ENCODE data around the gene GCLM. TPM values are rescaled to one million over a fixed set of nuclear protein-coding genes. Genes with fewer than 3 reads are reported as not detected.
"Not testable (repeated sequence)": the region's sequence is repeated elsewhere in the genome, so short reads cannot be mapped to it uniquely, and the experiment has no call there.

Gene GCLM
- total RNA-seq, 2 donors from 2014 or later, result 12.5 to 28.4 TPM

DNA sequence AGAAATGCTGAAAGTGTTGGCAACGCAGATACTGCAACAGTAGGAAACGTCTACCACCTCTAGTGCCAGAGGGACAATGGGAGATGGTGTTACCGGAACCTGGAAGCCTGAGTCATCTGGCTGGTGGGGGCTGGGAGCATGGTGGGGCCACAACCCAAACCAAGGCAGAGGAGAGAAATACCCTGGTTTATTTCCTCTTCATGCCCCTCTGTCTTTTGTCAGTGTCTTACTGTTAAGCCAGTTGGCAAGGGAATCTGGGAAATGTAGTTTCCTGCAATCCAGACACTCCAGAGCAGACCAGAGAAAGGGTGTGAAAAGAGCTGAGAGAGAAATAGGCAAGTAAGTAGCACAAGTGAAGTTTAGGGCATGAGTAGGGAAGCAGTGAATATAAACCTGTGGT lies 45.1 kb downstream of the GCLM start:
- Histone ChIP-seq H3K9me3 (no peaks in the 10 kb centered on the region), H3K27me3 (replicated peaks; ENCODE audit: insufficient read depth) (no peaks in the 10 kb centered on the region), H3K4me1 (ENCODE audit: control insufficient read depth in 1 of 2, low read depth in 2 of 2) (no peaks in the 10 kb centered on the region), H3K36me3 (no peaks in the 10 kb centered on the region), H3K4me3 (no peak overlapping the region), H3K27ac (no peak overlapping the region)
- DNase-seq (ENCODE audit: low spot score) (no peak), ATAC-seq (ENCODE audit: insufficient number of reproducible peaks, low FRiP score, low read depth) (no peak)
- TF ChIP-seq, protein P1, sequence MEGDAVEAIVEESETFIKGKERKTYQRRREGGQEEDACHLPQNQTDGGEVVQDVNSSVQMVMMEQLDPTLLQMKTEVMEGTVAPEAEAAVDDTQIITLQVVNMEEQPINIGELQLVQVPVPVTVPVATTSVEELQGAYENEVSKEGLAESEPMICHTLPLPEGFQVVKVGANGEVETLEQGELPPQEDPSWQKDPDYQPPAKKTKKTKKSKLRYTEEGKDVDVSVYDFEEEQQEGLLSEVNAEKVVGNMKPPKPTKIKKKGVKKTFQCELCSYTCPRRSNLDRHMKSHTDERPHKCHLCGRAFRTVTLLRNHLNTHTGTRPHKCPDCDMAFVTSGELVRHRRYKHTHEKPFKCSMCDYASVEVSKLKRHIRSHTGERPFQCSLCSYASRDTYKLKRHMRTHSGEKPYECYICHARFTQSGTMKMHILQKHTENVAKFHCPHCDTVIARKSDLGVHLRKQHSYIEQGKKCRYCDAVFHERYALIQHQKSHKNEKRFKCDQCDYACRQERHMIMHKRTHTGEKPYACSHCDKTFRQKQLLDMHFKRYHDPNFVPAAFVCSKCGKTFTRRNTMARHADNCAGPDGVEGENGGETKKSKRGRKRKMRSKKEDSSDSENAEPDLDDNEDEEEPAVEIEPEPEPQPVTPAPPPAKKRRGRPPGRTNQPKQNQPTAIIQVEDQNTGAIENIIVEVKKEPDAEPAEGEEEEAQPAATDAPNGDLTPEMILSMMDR (IDR thresholded peaks at IDR 0.05), result no peak

DNA sequence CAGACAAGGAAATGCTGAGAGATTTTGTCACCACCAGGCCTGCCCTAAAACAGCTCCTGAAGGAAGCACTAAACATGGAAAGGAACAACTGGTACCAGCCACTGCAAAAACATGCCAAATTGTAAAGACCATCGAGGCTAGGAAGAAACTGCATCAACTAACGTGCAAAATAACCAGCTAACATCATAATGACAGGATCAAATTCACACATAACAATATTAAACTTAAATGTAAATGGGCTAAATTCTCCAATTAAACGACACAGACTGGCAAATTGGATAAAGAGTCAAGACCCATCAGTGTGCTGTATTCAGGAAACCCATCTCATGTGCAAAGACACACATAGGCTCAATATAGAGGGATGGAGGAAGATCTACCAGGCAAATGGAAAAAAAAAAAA lies 51.6 kb downstream of the GCLM start:
- not testable (repeated sequence) for H3K4me3 ChIP-seq; H3K36me3 ChIP-seq; DNase-seq (ENCODE audit: low spot score); H3K27me3 ChIP-seq (replicated peaks; ENCODE audit: insufficient read depth); ATAC-seq (ENCODE audit: insufficient number of reproducible peaks, low FRiP score, low read depth); H3K4me1 ChIP-seq (ENCODE audit: control insufficient read depth in 1 of 2, low read depth in 2 of 2); H3K27ac ChIP-seq; H3K9me3 ChIP-seq

DNA sequence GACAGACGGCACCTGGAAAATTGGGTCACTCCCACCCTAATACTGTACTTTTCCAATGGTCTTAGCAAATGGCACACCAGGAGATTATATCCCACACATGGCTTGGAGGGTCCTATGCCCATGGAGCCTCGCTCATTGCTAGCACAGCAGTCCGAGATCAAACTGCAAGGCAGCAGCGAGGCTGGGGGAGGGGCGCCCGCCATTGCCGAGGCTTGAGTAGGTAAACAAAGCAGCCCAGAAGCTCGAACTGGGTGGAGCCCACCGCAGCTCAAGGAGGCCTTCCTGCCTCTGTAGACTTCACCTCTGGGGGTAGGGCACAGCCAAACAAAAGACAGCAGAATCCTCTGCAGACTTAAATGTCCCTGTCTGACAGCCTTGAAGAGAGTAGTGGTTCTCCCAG lies 53.2 kb downstream of the GCLM start:
- not testable (repeated sequence) for ATAC-seq (ENCODE audit: insufficient number of reproducible peaks, low FRiP score, low read depth)

DNA sequence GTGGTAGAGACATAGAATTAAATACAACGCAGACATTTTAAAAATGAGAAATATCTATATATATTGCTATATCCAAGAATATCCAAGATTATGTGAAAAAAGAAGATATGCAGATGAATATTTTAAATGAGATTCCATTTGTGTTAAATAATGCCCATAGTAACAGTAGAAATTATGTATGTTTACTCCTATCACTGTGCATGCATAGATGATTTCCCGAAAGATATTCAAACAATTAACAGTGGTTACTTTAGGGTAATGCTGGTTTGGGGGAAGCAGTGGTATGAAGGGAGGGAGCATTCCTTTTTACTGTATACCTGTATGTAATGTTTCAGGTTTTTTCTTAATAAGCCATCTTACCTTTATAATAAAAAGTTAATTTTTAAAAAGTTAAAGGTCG lies 55.3 kb downstream of the GCLM start:
- H3K27ac ChIP-seq, result no peak overlapping the region
- DNase-seq (ENCODE audit: low spot score) (no peak), ATAC-seq (ENCODE audit: insufficient number of reproducible peaks, low FRiP score, low read depth) (no peak)
- H3K27me3 ChIP-seq (replicated peaks; ENCODE audit: insufficient read depth), result no peaks in the 10 kb centered on the region
- H3K4me1 ChIP-seq (ENCODE audit: control insufficient read depth in 1 of 2, low read depth in 2 of 2), result peaks cover 3 to 7% of the 10 kb centered on the region in 2 donors
- no peaks in the 10 kb centered on the region for H3K9me3 ChIP-seq
- no peaks in the 10 kb centered on the region for H3K36me3 ChIP-seq
- TF ChIP-seq, protein P1 (IDR thresholded peaks at IDR 0.05), result no peak
- H3K4me3 ChIP-seq, result no peak overlapping the region

More for the DNA sequence above, 53.2 kb downstream of the GCLM start:
- H3K4me1 ChIP-seq (ENCODE audit: control insufficient read depth in 1 of 2, low read depth in 2 of 2); H3K27me3 ChIP-seq (replicated peaks; ENCODE audit: insufficient read depth); H3K4me3 ChIP-seq; H3K9me3 ChIP-seq; DNase-seq (ENCODE audit: low spot score); H3K36me3 ChIP-seq; H3K27ac ChIP-seq: not testable (repeated sequence)

DNA sequence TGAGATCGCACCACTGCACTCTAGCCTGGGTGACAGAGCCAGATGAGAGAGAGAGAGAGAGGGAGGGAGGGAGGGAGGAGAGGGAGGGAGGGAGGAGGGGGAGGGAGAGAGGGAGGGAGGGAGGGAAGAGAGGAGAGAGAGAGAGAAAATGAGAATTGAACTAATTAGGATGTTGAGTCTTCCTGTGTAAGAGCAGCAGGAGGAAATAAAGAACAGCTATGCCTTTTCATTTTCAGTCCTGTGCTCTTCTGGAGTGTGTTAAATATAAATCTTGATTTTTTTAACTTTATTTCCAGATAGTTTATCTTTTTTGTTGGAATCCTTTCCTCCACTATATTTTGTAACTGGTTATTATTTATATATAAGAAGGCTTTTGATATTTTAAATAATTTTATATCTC lies 57.4 kb downstream of the GCLM start:
- Histone ChIP-seq H3K36me3 (no peaks in the 10 kb centered on the region), H3K27ac (no peak overlapping the region), H3K27me3 (replicated peaks; ENCODE audit: insufficient read depth) (no peaks in the 10 kb centered on the region), H3K4me3 (no peak overlapping the region), H3K9me3 (no peaks in the 10 kb centered on the region), H3K4me1 (ENCODE audit: control insufficient read depth in 1 of 2, low read depth in 2 of 2) (peaks cover 3 to 11% of the 10 kb centered on the region in 2 donors)
- DNase-seq (ENCODE audit: low spot score) (no peak), ATAC-seq (ENCODE audit: insufficient number of reproducible peaks, low FRiP score, low read depth) (no peak)
- TF ChIP-seq, protein P1 (IDR thresholded peaks at IDR 0.05), result no peak

DNA sequence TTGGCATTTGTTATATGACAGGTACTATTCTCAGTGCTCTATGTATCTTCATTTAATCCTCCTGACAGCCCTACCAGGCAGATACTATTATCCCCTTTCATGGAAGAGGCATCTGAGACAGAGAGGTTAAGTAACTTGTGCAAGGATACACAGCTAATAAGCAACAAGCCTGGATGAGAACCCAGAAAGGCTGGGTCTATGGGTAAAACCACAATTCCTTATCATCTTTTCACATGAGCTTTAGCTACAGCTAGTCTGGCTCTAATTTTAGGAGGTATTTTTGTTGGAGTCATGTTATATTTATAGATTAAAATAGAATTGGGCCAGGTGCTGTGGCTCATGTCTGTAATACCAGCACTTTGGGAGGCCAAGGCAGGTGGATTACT lies 57.9 kb downstream of the GCLM start:
- DNase-seq (ENCODE audit: low spot score) (no peak), ATAC-seq (ENCODE audit: insufficient number of reproducible peaks, low FRiP score, low read depth) (no peak)
- TF ChIP-seq, protein P1 (IDR thresholded peaks at IDR 0.05), result no peak
- Histone ChIP-seq H3K27ac (no peak overlapping the region), H3K4me3 (no peak overlapping the region), H3K27me3 (replicated peaks; ENCODE audit: insufficient read depth) (no peaks in the 10 kb centered on the region), H3K9me3 (no peaks in the 10 kb centered on the region), H3K4me1 (ENCODE audit: control insufficient read depth in 1 of 2, low read depth in 2 of 2) (peaks cover 3 to 11% of the 10 kb centered on the region in 2 donors), H3K36me3 (no peaks in the 10 kb centered on the region)

Measured in thoracic aorta (tissue), 2 donors.